WTC11 (cell line): ENCODE measurements around the gene GLOD5. TPM values are rescaled to one million over a fixed set of nuclear protein-coding genes. Genes with fewer than 3 reads are reported as not detected.

Experiments used
- ATAC-seq: fragments of 200-7000 bp; cut with Tn5 transposase; 2 replicates; pipeline ENCODE4 v1.10.0; 2021; ENCODE audit warnings: mild to moderate bottlenecking, moderate library complexity
- CTCF ChIA-PET: fragments of 300-600 bp; sonication (Branson Sonifier 250); formaldehyde crosslinking; loops from one replicate; lab custom pipeline; 2021; ENCODE audit warnings: antibody characterized with exemption; lab: Charles Lee
- POLR2A ChIA-PET: fragments of 350-600 bp; sonication (Branson Sonifier 250); formaldehyde crosslinking; loops from one replicate; lab custom pipeline; 2021; ENCODE audit warnings: antibody characterized with exemption; lab: Charles Lee
- DNase-seq: peaks from one replicate; pipeline ENCODE4 v3.0.0; 2021; ENCODE audit warnings: low spot score
- H3K27ac Mint-ChIP-seq: 2 replicates; pipeline ENCODE4 v1.8.0; 2021; ENCODE audit warnings: mixed read lengths
- H3K27me3 Mint-ChIP-seq: 2 replicates; pipeline ENCODE4 v1.8.0; 2021; ENCODE audit warnings: low read depth, mild to moderate bottlenecking, moderate library complexity, mixed read lengths
- H3K36me3 Mint-ChIP-seq: 2 replicates; pipeline ENCODE4 v1.8.0; 2021; ENCODE audit warnings: mixed read lengths
- H3K4me1 Mint-ChIP-seq: 2 replicates; pipeline ENCODE4 v1.8.0; 2022; ENCODE audit warnings: mixed read lengths
- H3K4me3 Mint-ChIP-seq: 2 replicates; pipeline ENCODE4 v1.8.0; 2021; ENCODE audit warnings: mild to moderate bottlenecking, moderate library complexity, mixed read lengths
- H3K9me3 Mint-ChIP-seq: 2 replicates; pipeline ENCODE4 v1.8.0; 2021; ENCODE audit warnings: mixed read lengths
- CBFB ChIP-seq: sonication (generic); formaldehyde crosslinking; IDR thresholded peaks from 2 replicates; pipeline ENCODE4 v1.8.1; 2022; ENCODE audit warnings: mild to moderate bottlenecking, low read depth, missing genetic modification reagents
- CREM ChIP-seq: sonication (generic); formaldehyde crosslinking; IDR thresholded peaks from 2 replicates; pipeline ENCODE4 v1.8.1; 2022; ENCODE audit warnings: mild to moderate bottlenecking, missing genetic modification reagents, moderate library complexity
- ELF4 ChIP-seq: sonication (generic); formaldehyde crosslinking; IDR thresholded peaks from 2 replicates; pipeline ENCODE4 v1.8.1; 2022; ENCODE audit warnings: low read depth, mild to moderate bottlenecking, moderate library complexity, missing genetic modification reagents
- FOXK1 ChIP-seq: sonication (generic); formaldehyde crosslinking; IDR thresholded peaks from 2 replicates; pipeline ENCODE4 v1.8.0; 2022; ENCODE audit warnings: mild to moderate bottlenecking, moderate library complexity, missing genetic modification reagents
- FOXP1 ChIP-seq: sonication (generic); formaldehyde crosslinking; IDR thresholded peaks from 2 replicates; pipeline ENCODE4 v1.8.0; 2022; ENCODE audit warnings: missing genetic modification reagents, mild to moderate bottlenecking, moderate library complexity, borderline replicate concordance
- IRF2 ChIP-seq: sonication (generic); formaldehyde crosslinking; IDR thresholded peaks from 2 replicates; pipeline ENCODE4 v1.8.0; 2022; ENCODE audit warnings: low read depth, missing genetic modification reagents, borderline replicate concordance
- KAT7 ChIP-seq: sonication (generic); formaldehyde crosslinking; IDR thresholded peaks from 2 replicates; pipeline ENCODE4 v1.8.1; 2023; ENCODE audit warnings: missing genetic modification reagents, mild to moderate bottlenecking, borderline replicate concordance
- MXD4 ChIP-seq: fragments of 250-450 bp; sonication (Bioruptor Pico); IDR thresholded peaks from 2 replicates; pipeline ENCODE4 v1.8.0; 2021; ENCODE audit warnings: mild to moderate bottlenecking, moderate library complexity, borderline replicate concordance
- NR2C2 ChIP-seq: sonication (generic); formaldehyde crosslinking; IDR thresholded peaks from 2 replicates; pipeline ENCODE4 v1.8.0; 2022; ENCODE audit warnings: mild to moderate bottlenecking, missing genetic modification reagents
- PRRX2 ChIP-seq: fragments of 250-450 bp; sonication (Bioruptor Pico); IDR thresholded peaks from 2 replicates; pipeline ENCODE4 v1.8.0; 2021; ENCODE audit warnings: mild to moderate bottlenecking
- RORB ChIP-seq: fragments of 250-450 bp; sonication (Bioruptor Pico); IDR thresholded peaks from 2 replicates; pipeline ENCODE4 v1.9.0; 2021; ENCODE audit warnings: mild to moderate bottlenecking
- SOX15 ChIP-seq: fragments of 250-450 bp; sonication (Bioruptor Pico); IDR thresholded peaks from 2 replicates; pipeline ENCODE4 v1.9.0; 2021; ENCODE audit warnings: mild to moderate bottlenecking
- SP1 ChIP-seq: sonication (generic); formaldehyde crosslinking; conservative IDR thresholded peaks from 2 replicates; pipeline ENCODE4 v1.8.1; 2022; ENCODE audit warnings: missing genetic modification reagents
- TCF7 ChIP-seq: sonication (generic); formaldehyde crosslinking; IDR thresholded peaks from 2 replicates; pipeline ENCODE4 v1.8.0; 2022; ENCODE audit warnings: mild to moderate bottlenecking, low read depth, missing genetic modification reagents, moderate library complexity
- TEAD4 ChIP-seq: sonication (generic); formaldehyde crosslinking; IDR thresholded peaks from 2 replicates; pipeline ENCODE4 v1.8.0; 2022; ENCODE audit warnings: mild to moderate bottlenecking, missing genetic modification reagents
- TP53 ChIP-seq: sonication (generic); formaldehyde crosslinking; IDR thresholded peaks from 2 replicates; pipeline ENCODE4 v1.8.1; 2023; ENCODE audit warnings: mild to moderate bottlenecking, missing genetic modification reagents
- ZNF121 ChIP-seq: sonication (generic); formaldehyde crosslinking; IDR thresholded peaks from 2 replicates; pipeline ENCODE4 v1.8.0; 2023; ENCODE audit warnings: missing genetic modification reagents
- ZNF138 ChIP-seq: sonication (generic); formaldehyde crosslinking; conservative IDR thresholded peaks from 2 replicates; pipeline ENCODE4 v1.8.1; 2022; ENCODE audit warnings: mild to moderate bottlenecking, moderate library complexity, missing genetic modification reagents
- ZNF219 ChIP-seq: sonication (generic); formaldehyde crosslinking; IDR thresholded peaks from 2 replicates; pipeline ENCODE4 v1.8.0; 2023; ENCODE audit warnings: missing genetic modification reagents, mild to moderate bottlenecking, borderline replicate concordance
- ZNF317 ChIP-seq: sonication (generic); formaldehyde crosslinking; IDR thresholded peaks from 2 replicates; pipeline ENCODE4 v1.8.1; 2023; ENCODE audit warnings: low read depth, mild to moderate bottlenecking, moderate library complexity, missing genetic modification reagents, borderline replicate concordance
- ZNF423 ChIP-seq: fragments of 250-450 bp; sonication (Bioruptor Pico); IDR thresholded peaks from 2 replicates; pipeline ENCODE4 v2.1.2; 2022; ENCODE audit warnings: mild to moderate bottlenecking, moderate library complexity
- total RNA-seq: library from RNA; stranded (reverse); gene quantifications from 3 replicates; pipeline ENCODE4 v1.2.3, GENCODE V29; 2021
- TF ChIP-seq, protein P1 (sequence below): sonication (generic); formaldehyde crosslinking; IDR thresholded peaks from 2 replicates; pipeline ENCODE4 v1.8.1; 2023; ENCODE audit warnings: mild to moderate bottlenecking, missing genetic modification reagents, moderate library complexity
- TF ChIP-seq, protein P2 (sequence below): sonication (generic); formaldehyde crosslinking; IDR thresholded peaks from 2 replicates; pipeline ENCODE4 v1.8.0; 2022; ENCODE audit warnings: mild to moderate bottlenecking, missing genetic modification reagents
- TF ChIP-seq, protein P3 (sequence below): sonication (generic); formaldehyde crosslinking; IDR thresholded peaks from 2 replicates; pipeline ENCODE4 v1.8.1; 2022; ENCODE audit warnings: missing genetic modification reagents, borderline replicate concordance
- TF ChIP-seq, protein P4 (sequence below): sonication (generic); formaldehyde crosslinking; IDR thresholded peaks from 2 replicates; pipeline ENCODE4 v1.8.1; 2023; ENCODE audit warnings: mild to moderate bottlenecking, missing genetic modification reagents, moderate library complexity
- TF ChIP-seq, protein P5 (sequence below): fragments of 250-450 bp; sonication (Bioruptor Pico); IDR thresholded peaks from 2 replicates; pipeline ENCODE4 v1.9.0; 2021; ENCODE audit warnings: mild to moderate bottlenecking, borderline replicate concordance
- TF ChIP-seq, protein P6 (sequence below): sonication (generic); formaldehyde crosslinking; IDR thresholded peaks from 2 replicates; pipeline ENCODE4 v1.8.0; 2022; ENCODE audit warnings: mild to moderate bottlenecking, missing genetic modification reagents

The GLOD5 gene
- total RNA-seq, 1 experiment from 2014 or later = not detected

DNA sequence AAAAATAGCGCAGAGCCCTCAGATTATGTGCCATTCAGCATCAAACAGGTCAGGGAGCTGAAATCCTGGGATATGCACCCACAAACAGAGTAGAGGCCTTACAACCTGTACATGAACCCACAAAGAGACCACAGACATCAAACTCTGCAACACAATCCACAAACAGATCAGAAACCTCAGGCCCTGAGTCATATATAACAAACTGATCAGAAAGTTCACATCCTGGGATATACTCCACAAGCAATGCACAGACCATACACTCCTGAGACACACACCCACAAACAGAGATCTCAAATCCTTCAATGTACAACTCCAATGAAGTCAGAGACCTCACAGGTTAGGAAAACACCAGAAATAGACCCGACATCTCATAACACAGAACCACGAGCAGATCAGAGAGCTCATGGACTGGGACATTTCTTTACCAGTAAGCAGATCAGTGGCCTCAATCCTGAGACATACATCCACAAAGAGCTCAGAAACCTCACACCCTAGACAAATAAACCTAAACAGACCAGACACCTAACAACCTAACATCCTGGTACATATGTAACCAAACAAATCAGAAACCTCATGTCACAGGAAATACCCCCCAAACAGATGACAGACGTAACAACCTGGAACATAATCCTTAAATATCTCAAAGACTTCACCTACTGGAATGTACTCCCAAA lies 40.8 kb upstream of the GLOD5 start (continued):
- TF ChIP-seq, protein P1, sequence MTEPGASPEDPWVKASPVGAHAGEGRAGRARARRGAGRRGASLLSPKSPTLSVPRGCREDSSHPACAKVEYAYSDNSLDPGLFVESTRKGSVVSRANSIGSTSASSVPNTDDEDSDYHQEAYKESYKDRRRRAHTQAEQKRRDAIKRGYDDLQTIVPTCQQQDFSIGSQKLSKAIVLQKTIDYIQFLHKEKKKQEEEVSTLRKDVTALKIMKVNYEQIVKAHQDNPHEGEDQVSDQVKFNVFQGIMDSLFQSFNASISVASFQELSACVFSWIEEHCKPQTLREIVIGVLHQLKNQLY (CRISPR knock-in tag) = no peak
- TF ChIP-seq ZNF219 (CRISPR knock-in tag) (no peak), TCF7 (CRISPR knock-in tag) (no peak), IRF2 (CRISPR knock-in tag) (no peak), ZNF121 (CRISPR knock-in tag) (no peak)

DNA sequence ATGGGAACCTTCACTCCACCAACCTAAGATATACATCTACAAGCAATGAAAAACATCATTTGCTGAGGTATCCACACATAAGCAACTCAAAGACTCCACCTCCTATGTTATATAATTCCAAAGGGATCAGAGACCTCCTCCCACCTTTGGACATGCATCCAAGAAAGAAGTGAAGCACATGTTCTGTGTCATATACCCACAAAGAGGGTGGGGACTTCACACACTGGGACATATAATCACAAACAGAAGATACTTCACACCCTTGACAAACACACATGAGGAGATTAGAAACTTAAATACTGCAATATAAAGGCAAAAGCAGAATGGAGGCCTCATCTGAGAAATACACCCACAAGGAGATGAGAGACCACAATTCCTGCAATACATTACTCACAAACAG lies 39.6 kb upstream of the GLOD5 start:
- no peak overlapping the region for H3K27ac Mint-ChIP-seq
- ATAC-seq (no peak), DNase-seq (no peak)
- H3K4me1 Mint-ChIP-seq = no peaks in the 10 kb centered on the region
- ChIA-PET POLR2A (no interaction called here), CTCF (no interaction called here)
- no peak overlapping the region for H3K4me3 Mint-ChIP-seq
- TF ChIP-seq SOX15 (no peak), RORB (no peak), MXD4 (no peak), NR2C2 (CRISPR knock-in tag) (no peak), ELF4 (no peak), ZNF317 (no peak), CREM (CRISPR knock-in tag) (no peak), SP1 (CRISPR knock-in tag) (no peak), TEAD4 (CRISPR knock-in tag) (no peak), FOXK1 (no peak), TP53 (no peak)
- TF ChIP-seq, protein P2, sequence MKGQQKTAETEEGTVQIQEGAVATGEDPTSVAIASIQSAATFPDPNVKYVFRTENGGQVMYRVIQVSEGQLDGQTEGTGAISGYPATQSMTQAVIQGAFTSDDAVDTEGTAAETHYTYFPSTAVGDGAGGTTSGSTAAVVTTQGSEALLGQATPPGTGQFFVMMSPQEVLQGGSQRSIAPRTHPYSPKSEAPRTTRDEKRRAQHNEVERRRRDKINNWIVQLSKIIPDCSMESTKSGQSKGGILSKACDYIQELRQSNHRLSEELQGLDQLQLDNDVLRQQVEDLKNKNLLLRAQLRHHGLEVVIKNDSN (CRISPR knock-in tag) = no peak
- TF ChIP-seq, protein P3, sequence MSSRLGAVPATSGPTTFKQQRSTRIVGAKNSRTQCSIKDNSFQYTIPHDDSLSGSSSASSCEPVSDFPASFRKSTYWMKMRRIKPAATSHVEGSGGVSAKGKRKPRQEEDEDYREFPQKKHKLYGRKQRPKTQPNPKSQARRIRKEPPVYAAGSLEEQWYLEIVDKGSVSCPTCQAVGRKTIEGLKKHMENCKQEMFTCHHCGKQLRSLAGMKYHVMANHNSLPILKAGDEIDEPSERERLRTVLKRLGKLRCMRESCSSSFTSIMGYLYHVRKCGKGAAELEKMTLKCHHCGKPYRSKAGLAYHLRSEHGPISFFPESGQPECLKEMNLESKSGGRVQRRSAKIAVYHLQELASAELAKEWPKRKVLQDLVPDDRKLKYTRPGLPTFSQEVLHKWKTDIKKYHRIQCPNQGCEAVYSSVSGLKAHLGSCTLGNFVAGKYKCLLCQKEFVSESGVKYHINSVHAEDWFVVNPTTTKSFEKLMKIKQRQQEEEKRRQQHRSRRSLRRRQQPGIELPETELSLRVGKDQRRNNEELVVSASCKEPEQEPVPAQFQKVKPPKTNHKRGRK = no peak
- TF ChIP-seq, protein P4, sequence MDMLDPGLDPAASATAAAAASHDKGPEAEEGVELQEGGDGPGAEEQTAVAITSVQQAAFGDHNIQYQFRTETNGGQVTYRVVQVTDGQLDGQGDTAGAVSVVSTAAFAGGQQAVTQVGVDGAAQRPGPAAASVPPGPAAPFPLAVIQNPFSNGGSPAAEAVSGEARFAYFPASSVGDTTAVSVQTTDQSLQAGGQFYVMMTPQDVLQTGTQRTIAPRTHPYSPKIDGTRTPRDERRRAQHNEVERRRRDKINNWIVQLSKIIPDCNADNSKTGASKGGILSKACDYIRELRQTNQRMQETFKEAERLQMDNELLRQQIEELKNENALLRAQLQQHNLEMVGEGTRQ (CRISPR knock-in tag) = no peak
- TF ChIP-seq, all 79 proteins: peak for 0
- Mint-ChIP-seq H3K27me3 (peaks cover 12% of the 10 kb centered on the region), H3K9me3 (no peaks in the 10 kb centered on the region), H3K36me3 (no peaks in the 10 kb centered on the region; the same call in 1 of the 2 replicates)

DNA sequence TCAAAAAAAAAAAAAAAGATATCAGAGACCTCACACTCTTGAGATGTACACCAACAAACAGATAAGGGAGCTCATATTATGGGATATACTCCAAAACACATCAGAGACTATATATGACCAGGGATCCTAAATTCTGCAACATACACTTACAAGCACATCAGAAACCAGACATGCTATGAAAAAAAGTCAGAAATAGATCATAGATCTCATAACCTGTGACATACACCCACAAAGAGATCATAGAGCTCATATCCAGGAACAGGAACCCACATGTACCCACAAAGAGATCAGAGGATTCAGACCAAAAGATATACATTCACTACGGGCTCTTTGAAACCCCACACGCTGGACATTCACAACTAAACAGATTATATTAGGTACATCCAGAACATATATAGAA lies 35.0 kb upstream of the GLOD5 start:
- DNase-seq (no peak), ATAC-seq (no peak)
- TF ChIP-seq ZNF138 (CRISPR knock-in tag) (no peak), PRRX2 (CRISPR knock-in tag) (no peak), KAT7 (CRISPR knock-in tag) (no peak), CBFB (CRISPR knock-in tag) (no peak), FOXP1 (no peak), ZNF423 (CRISPR knock-in tag) (no peak)
- TF ChIP-seq, protein P5, sequence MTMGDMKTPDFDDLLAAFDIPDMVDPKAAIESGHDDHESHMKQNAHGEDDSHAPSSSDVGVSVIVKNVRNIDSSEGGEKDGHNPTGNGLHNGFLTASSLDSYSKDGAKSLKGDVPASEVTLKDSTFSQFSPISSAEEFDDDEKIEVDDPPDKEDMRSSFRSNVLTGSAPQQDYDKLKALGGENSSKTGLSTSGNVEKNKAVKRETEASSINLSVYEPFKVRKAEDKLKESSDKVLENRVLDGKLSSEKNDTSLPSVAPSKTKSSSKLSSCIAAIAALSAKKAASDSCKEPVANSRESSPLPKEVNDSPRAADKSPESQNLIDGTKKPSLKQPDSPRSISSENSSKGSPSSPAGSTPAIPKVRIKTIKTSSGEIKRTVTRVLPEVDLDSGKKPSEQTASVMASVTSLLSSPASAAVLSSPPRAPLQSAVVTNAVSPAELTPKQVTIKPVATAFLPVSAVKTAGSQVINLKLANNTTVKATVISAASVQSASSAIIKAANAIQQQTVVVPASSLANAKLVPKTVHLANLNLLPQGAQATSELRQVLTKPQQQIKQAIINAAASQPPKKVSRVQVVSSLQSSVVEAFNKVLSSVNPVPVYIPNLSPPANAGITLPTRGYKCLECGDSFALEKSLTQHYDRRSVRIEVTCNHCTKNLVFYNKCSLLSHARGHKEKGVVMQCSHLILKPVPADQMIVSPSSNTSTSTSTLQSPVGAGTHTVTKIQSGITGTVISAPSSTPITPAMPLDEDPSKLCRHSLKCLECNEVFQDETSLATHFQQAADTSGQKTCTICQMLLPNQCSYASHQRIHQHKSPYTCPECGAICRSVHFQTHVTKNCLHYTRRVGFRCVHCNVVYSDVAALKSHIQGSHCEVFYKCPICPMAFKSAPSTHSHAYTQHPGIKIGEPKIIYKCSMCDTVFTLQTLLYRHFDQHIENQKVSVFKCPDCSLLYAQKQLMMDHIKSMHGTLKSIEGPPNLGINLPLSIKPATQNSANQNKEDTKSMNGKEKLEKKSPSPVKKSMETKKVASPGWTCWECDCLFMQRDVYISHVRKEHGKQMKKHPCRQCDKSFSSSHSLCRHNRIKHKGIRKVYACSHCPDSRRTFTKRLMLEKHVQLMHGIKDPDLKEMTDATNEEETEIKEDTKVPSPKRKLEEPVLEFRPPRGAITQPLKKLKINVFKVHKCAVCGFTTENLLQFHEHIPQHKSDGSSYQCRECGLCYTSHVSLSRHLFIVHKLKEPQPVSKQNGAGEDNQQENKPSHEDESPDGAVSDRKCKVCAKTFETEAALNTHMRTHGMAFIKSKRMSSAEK (CRISPR knock-in tag) = no peak
- TF ChIP-seq, protein P6, sequence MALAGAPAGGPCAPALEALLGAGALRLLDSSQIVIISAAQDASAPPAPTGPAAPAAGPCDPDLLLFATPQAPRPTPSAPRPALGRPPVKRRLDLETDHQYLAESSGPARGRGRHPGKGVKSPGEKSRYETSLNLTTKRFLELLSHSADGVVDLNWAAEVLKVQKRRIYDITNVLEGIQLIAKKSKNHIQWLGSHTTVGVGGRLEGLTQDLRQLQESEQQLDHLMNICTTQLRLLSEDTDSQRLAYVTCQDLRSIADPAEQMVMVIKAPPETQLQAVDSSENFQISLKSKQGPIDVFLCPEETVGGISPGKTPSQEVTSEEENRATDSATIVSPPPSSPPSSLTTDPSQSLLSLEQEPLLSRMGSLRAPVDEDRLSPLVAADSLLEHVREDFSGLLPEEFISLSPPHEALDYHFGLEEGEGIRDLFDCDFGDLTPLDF = no peak
- ChIA-PET CTCF (no interaction called here), POLR2A (no interaction called here)
- Mint-ChIP-seq H3K4me3 (no peak overlapping the region), H3K36me3 (no peaks in the 10 kb centered on the region; the same call in 1 of the 2 replicates), H3K27ac (no peak overlapping the region), H3K4me1 (no peaks in the 10 kb centered on the region), H3K27me3 (peaks cover 3% of the 10 kb centered on the region; the same call in 1 of the 2 replicates), H3K9me3 (no peaks in the 10 kb centered on the region)
